Sigmoid colon (tissue), 3 donors: Measurements from ENCODE around the gene DGKD.

ENCODE experiments used
- CTCF ChIP-seq, 4 experiments: fragments of 450-650 bp in 3 of 4; fragments of 200-600 bp in 1 of 4; IDR thresholded peaks; one replicate each; pipeline ENCODE4 v1.5.1; 2016 to 2019; ENCODE audit warnings: antibody characterized with exemption in 4 of 4, mild to moderate bottlenecking in 3 of 4, moderate library complexity in 2 of 4
- POLR2A ChIP-seq, 2 donors: fragments of 450-650 bp; IDR thresholded peaks; one replicate each; pipeline ENCODE4 v1.6.1; 2016; ENCODE audit warnings: antibody characterized with exemption in 2 of 2, mild to moderate bottlenecking in 2 of 2, moderate library complexity in 2 of 2

GRCh38 chr2:233492751-233493150 lies 138.5 kb downstream of the DGKD start:
- TF ChIP-seq POLR2A (IDR thresholded peaks at IDR 0.05), result no peak
- TF ChIP-seq CTCF (IDR thresholded peaks at IDR 0.05), result no peak
